Parathyroid adenoma (tissue), 2 donors: ENCODE results near the gene RHBDD3.
"Not testable (repeated sequence)": the region's sequence is repeated elsewhere in the genome, so short reads cannot be mapped to it uniquely, and the experiment has no call there.

Experiments used
- H2AFZ ChIP-seq: fragments of 300-600 bp; sonication (generic); one replicate; pipeline ENCODE4 v1.7.0; 2017; ENCODE audit warnings: antibody characterized with exemption, mild to moderate bottlenecking
- H3K27ac ChIP-seq: fragments of 300-600 bp; sonication (generic); one replicate; pipeline ENCODE4 v1.7.0; 2017
- H3K27me3 ChIP-seq: fragments of 300-600 bp; sonication (generic); one replicate; pipeline ENCODE4 v1.7.0; 2017; ENCODE audit warnings: low read length; ENCODE audit not compliant: control insufficient read depth, insufficient read depth
- H3K36me3 ChIP-seq: fragments of 300-600 bp; sonication (generic); one replicate; pipeline ENCODE4 v1.7.0; 2017; ENCODE audit warnings: low read length; ENCODE audit not compliant: control insufficient read depth, insufficient read depth
- H3K4me1 ChIP-seq: fragments of 300-600 bp; sonication (generic); one replicate; pipeline ENCODE4 v1.7.0; 2017; ENCODE audit warnings: control low read depth
- H3K4me2 ChIP-seq: fragments of 300-600 bp; sonication (generic); one replicate; pipeline ENCODE4 v1.7.0; 2017; ENCODE audit warnings: low read length
- H3K4me3 ChIP-seq: fragments of 300-600 bp; sonication (generic); one replicate; pipeline ENCODE4 v1.7.0; 2017; ENCODE audit warnings: low read depth, low read length
- H3K79me2 ChIP-seq: fragments of 300-600 bp; sonication (generic); one replicate; pipeline ENCODE4 v1.7.0; 2017; ENCODE audit warnings: control low read depth
- H3K9ac ChIP-seq: fragments of 300-600 bp; sonication (generic); one replicate; pipeline ENCODE4 v1.7.0; 2017; ENCODE audit warnings: mild to moderate bottlenecking
- H3K9me3 ChIP-seq: fragments of 300-600 bp; sonication (generic); one replicate; pipeline ENCODE4 v1.7.0; 2017; ENCODE audit warnings: low read length; ENCODE audit not compliant: control insufficient read depth
- TF ChIP-seq, protein P1 (sequence below): fragments of 300-600 bp; sonication (generic); IDR thresholded peaks from one replicate; pipeline ENCODE4 v1.7.0; 2017; ENCODE audit warnings: antibody characterized with exemption, mild to moderate bottlenecking
- donor health status: primary hyperparathyroidism.

Gene RHBDD3

DNA sequence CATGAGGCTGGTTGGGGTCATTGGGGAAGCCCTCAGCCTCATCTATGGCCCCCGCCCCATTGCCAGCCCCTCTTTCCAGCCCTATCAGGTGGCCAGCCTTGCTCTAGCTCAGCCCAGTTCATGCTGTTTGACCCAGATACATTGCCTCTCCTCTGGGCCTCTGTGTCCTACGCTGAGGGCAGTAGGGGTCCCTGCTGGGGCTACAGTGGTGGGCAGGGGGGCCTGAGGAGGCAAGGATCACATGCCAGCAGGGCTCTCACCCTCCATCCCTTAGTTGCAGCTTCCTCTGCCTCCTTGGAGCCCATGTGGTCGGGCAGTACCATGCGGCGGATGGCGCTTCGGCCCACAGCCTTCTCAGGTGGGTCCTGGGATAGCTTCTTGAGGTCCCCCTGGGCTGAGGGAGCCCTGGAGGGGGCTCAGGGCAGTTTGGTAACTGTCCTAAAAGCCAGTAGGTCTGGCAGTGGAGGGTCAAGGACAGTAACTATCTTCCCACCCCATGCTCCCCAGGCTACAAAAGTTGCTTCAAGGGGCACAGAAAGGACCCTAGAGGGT, 42.8 kb downstream of the RHBDD3 start:
- H3K27me3 ChIP-seq, result no peaks in the 10 kb centered on the region
- H2AFZ ChIP-seq, result no peak overlapping the region
- H3K9ac ChIP-seq, result no peak overlapping the region
- no peak overlapping the region for H3K27ac ChIP-seq
- H3K36me3 ChIP-seq, result no peaks in the 10 kb centered on the region
- H3K9me3 ChIP-seq, result no peaks in the 10 kb centered on the region
- no peak overlapping the region for H3K4me3 ChIP-seq
- no peaks in the 10 kb centered on the region for H3K79me2 ChIP-seq
- no peaks in the 10 kb centered on the region for H3K4me1 ChIP-seq
- H3K4me2 ChIP-seq, result no peak overlapping the region
- TF ChIP-seq, protein P1, sequence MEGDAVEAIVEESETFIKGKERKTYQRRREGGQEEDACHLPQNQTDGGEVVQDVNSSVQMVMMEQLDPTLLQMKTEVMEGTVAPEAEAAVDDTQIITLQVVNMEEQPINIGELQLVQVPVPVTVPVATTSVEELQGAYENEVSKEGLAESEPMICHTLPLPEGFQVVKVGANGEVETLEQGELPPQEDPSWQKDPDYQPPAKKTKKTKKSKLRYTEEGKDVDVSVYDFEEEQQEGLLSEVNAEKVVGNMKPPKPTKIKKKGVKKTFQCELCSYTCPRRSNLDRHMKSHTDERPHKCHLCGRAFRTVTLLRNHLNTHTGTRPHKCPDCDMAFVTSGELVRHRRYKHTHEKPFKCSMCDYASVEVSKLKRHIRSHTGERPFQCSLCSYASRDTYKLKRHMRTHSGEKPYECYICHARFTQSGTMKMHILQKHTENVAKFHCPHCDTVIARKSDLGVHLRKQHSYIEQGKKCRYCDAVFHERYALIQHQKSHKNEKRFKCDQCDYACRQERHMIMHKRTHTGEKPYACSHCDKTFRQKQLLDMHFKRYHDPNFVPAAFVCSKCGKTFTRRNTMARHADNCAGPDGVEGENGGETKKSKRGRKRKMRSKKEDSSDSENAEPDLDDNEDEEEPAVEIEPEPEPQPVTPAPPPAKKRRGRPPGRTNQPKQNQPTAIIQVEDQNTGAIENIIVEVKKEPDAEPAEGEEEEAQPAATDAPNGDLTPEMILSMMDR, result no peak

DNA sequence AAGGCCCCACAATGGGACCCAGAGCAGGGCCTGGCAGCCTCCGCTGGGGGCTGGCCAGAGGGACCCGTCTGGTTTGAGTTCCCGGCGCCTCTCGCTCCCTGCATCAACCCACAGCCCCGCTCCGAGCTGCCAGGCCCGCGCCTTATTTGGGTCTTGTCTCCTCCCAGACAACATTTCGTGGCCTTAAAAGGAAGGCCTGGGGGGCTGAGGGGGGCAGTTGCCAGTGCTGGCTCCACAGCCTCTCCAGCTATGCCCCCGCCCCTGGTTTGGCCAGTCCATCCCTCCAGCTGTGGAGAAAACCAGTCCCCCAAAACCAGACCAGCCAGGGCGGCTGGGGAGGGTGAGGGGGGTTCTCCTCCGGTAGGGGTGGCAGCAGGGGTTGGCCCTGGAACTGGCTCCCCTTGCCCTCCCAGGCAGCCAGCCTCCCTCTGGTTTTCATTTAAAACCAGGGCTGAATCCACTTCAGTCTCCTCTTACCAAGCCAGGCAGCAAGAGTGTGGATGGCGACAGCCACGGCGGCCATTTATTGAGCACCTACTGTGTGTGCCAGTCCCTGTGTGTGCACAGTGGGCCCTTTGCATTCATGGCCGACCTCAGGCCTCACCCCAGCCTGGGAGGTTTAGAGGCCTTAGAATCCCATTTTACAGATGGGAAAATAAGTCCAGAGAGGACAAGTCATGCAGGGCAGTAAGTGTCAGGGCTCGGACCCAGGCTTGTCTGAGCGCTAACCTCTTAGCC, 43.5 kb downstream of the RHBDD3 start:
- H3K9me3 ChIP-seq, result no peaks in the 10 kb centered on the region
- no peaks in the 10 kb centered on the region for H3K79me2 ChIP-seq
- no peak overlapping the region for H3K4me2 ChIP-seq
- H3K9ac ChIP-seq, result no peak overlapping the region
- no peak overlapping the region for H2AFZ ChIP-seq
- H3K4me1 ChIP-seq, result no peaks in the 10 kb centered on the region
- no peak overlapping the region for H3K4me3 ChIP-seq
- H3K36me3 ChIP-seq, result no peaks in the 10 kb centered on the region
- TF ChIP-seq, protein P1, result no peak
- H3K27ac ChIP-seq, result no peak overlapping the region
- no peaks in the 10 kb centered on the region for H3K27me3 ChIP-seq

GRCh38 chr22:29219881-29220670, 47.7 kb downstream of the RHBDD3 start:
- Histone ChIP-seq H3K79me2 (no peaks in the 10 kb centered on the region), H3K4me2 (no peak overlapping the region), H3K27me3 (no peaks in the 10 kb centered on the region), H3K9me3 (no peaks in the 10 kb centered on the region), H3K4me1 (no peaks in the 10 kb centered on the region), H2AFZ (no peak overlapping the region), H3K27ac (no peak overlapping the region), H3K9ac (no peak overlapping the region), H3K36me3 (no peaks in the 10 kb centered on the region), H3K4me3 (no peak overlapping the region)
- TF ChIP-seq, protein P1, result no peak

DNA sequence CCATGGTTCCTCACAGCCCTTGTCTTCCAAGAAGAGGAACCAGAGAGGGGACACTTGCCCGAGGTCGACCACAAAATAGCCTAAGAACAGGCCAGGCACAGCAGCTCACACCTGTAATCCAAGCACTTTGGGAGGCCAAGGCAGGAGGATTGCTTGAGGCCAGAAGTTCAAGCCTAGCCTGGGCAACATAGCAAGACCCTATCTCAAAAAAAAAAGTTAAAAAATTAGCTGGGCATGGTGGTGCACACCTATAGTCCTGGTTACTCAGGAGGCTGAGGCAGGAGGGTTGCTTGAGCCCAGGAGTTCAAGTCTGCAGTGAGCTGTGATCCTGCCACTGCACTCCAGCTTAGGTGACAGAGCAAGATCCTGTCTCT, 48.4 kb downstream of the RHBDD3 start:
- not testable (repeated sequence) for H3K27ac ChIP-seq, H3K9me3 ChIP-seq, H3K36me3 ChIP-seq, H3K79me2 ChIP-seq, H3K4me1 ChIP-seq, H3K4me2 ChIP-seq, H2AFZ ChIP-seq, H3K4me3 ChIP-seq, H3K9ac ChIP-seq, H3K27me3 ChIP-seq

DNA sequence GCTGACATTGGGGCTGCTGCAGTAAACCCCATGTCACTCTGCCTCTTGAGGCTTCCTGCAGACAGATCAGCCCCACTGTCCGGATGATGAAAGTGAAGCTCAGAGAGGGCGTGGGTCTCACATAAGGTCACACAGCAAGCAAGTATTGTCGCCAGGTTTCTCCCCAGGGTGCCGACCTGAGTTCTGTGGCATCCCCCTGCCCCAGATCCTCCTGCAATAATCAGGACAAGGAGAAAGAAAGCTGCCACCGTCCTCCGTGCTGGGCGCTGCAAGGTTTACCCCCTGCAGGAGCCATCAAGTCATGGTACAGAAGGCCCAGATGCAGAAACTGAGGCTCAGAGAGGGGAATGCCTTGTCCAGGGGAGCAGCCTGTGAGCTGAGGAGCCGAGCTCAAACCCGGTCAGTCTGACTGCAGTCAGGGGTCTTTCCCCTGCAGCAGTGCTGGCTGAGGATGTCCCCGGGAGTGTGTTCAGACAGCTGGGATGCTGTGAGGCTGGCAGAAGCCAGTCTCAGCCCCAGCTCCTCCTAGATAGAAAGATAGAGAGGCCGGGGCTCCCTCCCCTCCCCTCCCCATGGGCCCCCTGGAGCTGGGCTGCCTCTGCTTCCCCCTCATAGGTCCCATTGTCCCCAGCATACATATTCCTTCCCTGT, 48.9 kb downstream of the RHBDD3 start:
- Histone ChIP-seq H3K36me3 (no peaks in the 10 kb centered on the region), H3K27me3 (no peaks in the 10 kb centered on the region), H2AFZ (no peak overlapping the region), H3K79me2 (no peaks in the 10 kb centered on the region), H3K9ac (no peak overlapping the region), H3K4me2 (no peak overlapping the region), H3K27ac (no peak overlapping the region), H3K9me3 (no peaks in the 10 kb centered on the region), H3K4me3 (no peak overlapping the region), H3K4me1 (no peaks in the 10 kb centered on the region)
- TF ChIP-seq, protein P1, result no peak
